ENCODE measurements around the gene MT1B. TPM values are rescaled to one million over a fixed set of nuclear protein-coding genes. Genes with fewer than 3 reads are reported as not detected.

MT1B gene
- total RNA-seq (2022; extraction: Qiagen RNA extraction): 0.53 to 0.73 TPM (median 0.66 TPM) in 3 of 5 replicates, not detected in the others

DNA sequence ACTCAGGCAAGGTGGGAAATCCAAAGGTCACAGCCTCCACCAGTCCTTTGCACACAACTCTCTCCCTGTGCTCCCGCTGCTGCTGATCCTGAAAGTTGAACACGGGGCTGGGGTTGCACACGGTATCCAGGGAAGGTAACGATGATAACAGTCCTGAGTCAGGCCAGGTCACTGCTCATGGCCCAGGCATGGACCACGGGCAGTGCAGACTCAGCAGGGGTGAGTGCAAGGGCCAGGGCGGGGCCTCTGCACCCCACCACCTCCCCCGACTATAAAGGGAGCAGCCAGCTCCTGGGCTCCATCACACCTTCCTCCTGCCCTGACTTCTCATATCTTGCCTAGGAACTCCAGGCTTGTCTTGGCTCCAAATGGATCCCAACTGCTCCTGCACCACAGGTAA is at the start of gene MT1B:
MT1B (plus strand) TSS at position 301 of the 400 bp plus-strand sequence; CDS start at position 369, 68 bp downstream.

GRCh38 chr16:56608043-56608875 is 43.4 kb upstream of the MT1B start, which contains the start of gene MT2A:
Gene MT2A (plus strand): TSS chr16:56608584. CDS start chr16:56608656, 72 bp downstream.

GRCh38 chr16:56625140-56625942 is 26.3 kb upstream of the MT1B start, which contains the start of gene MT1E:
Gene MT1E (plus strand): TSS chr16:56625781. CDS start chr16:56625852, 71 bp downstream.

DNA sequence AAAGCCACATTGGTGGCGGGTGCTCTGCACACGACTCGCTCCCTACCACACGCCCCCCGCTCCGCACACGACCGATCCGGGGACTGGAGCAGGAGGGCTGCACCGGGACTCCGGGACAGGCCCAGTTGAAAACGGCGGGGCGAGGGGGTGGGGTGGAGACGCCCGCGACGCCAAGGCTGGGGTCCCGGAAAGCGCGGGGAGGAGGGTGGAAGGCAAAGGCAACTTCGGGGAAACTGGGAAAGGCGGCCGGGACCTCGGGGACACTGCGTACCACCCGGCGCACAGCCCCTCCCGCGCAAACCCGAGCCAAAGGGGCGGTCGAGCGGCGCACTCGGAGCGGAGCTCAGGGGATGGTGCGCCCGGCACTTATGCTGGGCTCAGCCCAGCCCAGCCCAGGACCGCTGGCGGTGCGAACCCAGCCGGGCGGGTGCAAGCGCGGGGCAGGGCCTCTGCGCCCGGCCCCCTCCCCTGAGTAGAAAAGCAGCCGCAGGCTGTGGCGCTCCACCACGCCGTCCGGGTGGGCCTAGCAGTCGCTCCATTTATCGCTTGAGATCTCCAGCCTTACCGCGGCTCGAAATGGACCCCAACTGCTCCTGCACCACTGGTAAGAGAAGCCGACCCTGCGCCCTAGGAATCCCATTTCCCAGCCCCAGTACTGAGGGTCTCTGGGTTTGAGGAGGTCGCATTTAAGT is 19.4 kb upstream of the MT1B start, which contains the start of gene MT1M:
MT1M (plus strand) TSS at position 504 of the 692 bp plus-strand sequence; CDS start at position 577, 73 bp downstream.

GRCh38 chr16:56637814-56638750 is 13.6 kb upstream of the MT1B start, which contains the start of gene MT1A:
Gene MT1A (plus strand): TSS chr16:56638666. CDS start chr16:56638739, 73 bp downstream.

DNA sequence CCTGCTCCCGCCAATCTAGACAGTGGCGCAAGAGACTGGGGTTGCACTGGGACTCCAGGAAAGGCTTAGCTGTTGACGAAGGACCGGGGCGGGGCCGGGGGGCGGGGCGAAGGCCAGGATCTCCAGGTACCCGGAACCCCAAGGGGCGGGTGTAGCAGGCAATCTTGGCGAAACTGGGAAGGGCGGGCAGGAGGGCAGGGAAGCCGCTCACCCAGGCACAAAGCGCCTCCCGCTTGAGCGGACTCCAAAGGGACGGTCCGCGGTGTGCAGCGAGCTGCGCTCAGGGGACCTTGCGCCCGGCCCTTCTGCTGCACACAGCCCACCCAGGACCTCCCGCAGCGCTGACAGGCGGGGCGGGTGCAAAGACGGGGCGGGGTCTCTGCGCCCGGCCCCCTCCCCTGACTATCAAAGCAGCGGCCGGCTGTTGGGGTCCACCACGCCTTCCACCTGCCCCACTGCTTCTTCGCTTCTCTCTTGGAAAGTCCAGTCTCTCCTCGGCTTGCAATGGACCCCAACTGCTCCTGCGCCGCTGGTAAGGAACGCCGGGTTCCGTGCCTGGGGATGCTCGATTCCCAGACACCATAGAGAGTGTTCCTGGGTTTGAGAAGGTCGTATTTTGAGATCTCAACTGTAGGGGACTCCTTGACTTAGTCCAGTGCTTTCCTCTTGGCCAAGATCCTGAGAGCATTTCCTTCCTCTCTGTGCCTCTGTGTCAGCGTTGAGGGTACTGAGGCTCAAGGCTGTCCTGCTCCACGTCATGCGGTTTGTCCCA is 6.1 kb downstream of the MT1B start, which contains the start of gene MT1F:
MT1F (plus strand) TSS at position 405 of the 772 bp plus-strand sequence; CDS start at position 505, 100 bp downstream.

DNA sequence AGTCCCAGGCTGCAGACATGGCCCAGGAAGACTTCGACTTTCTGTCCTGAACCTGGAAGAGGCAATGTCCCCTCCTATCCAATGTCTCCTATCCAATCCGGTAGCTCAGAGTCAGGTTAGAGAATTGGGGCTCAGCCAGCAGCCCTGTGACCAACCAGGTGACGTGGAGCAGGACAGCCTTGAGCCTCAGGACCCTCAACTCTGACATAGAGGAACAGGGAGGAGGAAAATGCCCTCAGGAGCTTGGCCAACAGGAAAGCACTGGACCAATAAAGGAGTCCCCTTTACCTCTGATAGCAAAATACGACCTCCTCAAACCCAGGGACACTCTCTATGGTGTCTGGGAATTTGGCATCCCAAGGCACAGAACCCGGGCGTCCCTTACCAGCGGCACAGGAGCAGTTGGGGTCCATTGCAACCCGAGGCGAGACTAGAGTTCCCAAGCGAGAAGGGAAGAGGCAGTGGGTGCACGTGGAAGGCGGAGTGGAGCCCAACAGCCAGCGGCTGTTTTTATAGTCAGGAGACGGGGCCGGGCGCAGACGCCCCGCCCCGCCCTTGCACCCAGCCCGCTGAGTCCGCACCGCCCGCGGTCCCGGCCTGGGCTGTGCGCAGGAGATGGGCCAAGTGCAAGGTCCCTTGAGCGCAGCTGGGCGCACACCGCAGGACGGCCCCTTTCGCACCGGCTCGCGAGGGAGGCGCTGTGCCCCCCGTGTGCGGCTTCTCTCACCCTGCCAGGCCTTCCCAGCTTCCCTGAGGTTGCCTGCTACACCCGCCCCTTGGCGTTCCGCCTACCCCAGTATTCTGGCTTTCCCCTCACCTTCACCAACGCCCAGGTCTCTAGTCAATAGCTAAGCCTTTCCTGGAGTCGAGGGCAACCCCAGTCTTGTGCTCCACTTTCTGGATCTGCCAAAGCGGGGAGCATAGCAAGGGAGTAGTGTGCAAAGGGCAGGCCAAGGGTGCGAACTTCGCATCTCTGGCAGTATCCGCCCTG is 16.2 kb downstream of the MT1B start, which contains the start of gene MT1G:
MT1G (minus strand) TSS at position 485 of the 991 bp plus-strand sequence; CDS start at position 413, 72 bp downstream.

DNA sequence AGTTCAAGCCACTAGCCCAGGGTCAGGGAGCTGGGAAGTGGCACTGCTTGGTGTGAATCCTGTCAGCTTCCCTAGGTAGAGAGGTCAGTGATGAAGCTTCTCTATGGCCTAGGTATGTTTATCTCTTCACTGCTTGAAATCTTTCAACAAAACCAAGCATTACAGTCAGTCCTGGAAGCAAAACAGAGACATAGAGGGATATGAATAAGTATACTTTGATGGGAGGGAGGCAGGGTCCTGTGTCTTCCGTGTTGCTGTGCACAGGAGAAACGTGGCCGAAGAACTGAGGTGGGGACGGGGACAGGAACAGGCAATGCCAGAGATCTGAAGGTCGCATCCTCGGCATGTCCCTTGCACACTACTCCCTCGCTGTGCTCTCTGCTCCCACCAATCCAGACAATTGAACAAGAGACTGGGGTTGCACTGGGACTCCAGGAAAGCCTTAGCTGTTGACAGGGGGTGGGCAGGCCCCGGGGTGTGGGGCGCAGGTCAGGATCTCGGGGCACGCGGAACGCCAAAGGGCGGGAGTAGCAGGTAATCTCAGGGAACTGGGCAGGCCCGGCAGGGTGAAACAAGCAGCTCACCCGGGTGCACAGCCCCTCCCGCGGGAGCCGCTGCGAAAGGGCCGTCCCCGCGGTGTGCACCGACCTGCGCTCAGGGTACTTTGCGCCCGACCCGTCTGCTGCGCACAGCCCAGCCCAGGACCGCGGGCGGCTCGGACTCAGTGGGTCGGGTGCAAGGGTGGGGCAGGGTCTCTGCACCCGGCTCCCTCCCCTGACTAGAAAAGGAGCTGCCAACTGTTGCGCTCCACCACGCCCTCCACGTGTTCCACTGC is 17.5 kb downstream of the MT1B start, which contains the start of gene MT1H:
MT1H (plus strand) TSS at position 810 of the 835 bp plus-strand sequence. CDS start 71 bp downstream, outside the sequence.

GRCh38 chr16:56681939-56682702 is 30.4 kb downstream of the MT1B start, which contains the start of gene MT1X:
Gene MT1X (plus strand): TSS chr16:56682470. CDS start chr16:56682541, 71 bp downstream.

Other genes starting within 250 kb of the MT1B start
- 59.0 to 73.2 TPM (median 68.4 TPM) in 5 replicates for gene AMFR, start 226.3 kb upstream of the MT1B start, total RNA-seq (2022; extraction: Qiagen RNA extraction)
- gene NUDT21, start 200.6 kb upstream of the MT1B start, total RNA-seq (2022; extraction: Qiagen RNA extraction): 104 to 118 TPM (median 113 TPM) in 5 replicates
- gene OGFOD1, start 200.3 kb upstream of the MT1B start, total RNA-seq (2022; extraction: Qiagen RNA extraction): 70.9 to 127 TPM (median 82.1 TPM) in 5 replicates
- 19.6 to 30.5 TPM (median 22.5 TPM) in 5 replicates for gene BBS2, start 131.9 kb upstream of the MT1B start, total RNA-seq (2022; extraction: Qiagen RNA extraction)
- gene MT4, start 86.8 kb upstream of the MT1B start, total RNA-seq (2022; extraction: Qiagen RNA extraction): not detected in 5 replicates
- 0.58 to 0.88 TPM (median 0.67 TPM) in 5 replicates for gene MT3, start 62.4 kb upstream of the MT1B start, total RNA-seq (2022; extraction: Qiagen RNA extraction)
- 1,747 to 3,145 TPM (median 2,510 TPM) in 5 replicates for gene MT2A, start 43.3 kb upstream of the MT1B start, total RNA-seq (2022; extraction: Qiagen RNA extraction)
- gene MT1E, start 26.1 kb upstream of the MT1B start, total RNA-seq (2022; extraction: Qiagen RNA extraction): 0.13 to 0.17 TPM in 2 of 5 replicates, not detected in the others
- gene MT1M, start 19.2 kb upstream of the MT1B start, total RNA-seq (2022; extraction: Qiagen RNA extraction): 0.32 TPM in 1 of 5 replicates, not detected in the others
- gene MT1A, start 13.2 kb upstream of the MT1B start, total RNA-seq (2022; extraction: Qiagen RNA extraction): 22.0 to 34.8 TPM (median 26.9 TPM) in 5 replicates
- gene MT1F, start 6.1 kb downstream of the MT1B start, total RNA-seq (2022; extraction: Qiagen RNA extraction): 17.7 to 28.2 TPM (median 18.4 TPM) in 5 replicates
- not detected in 5 replicates for gene MT1G, start 16.2 kb downstream of the MT1B start, total RNA-seq (2022; extraction: Qiagen RNA extraction)
- not detected in 5 replicates for gene MT1H, start 17.9 kb downstream of the MT1B start, total RNA-seq (2022; extraction: Qiagen RNA extraction)
- 557 to 892 TPM (median 709 TPM) in 5 replicates for gene MT1X, start 30.6 kb downstream of the MT1B start, total RNA-seq (2022; extraction: Qiagen RNA extraction)
- gene NUP93, start 78.2 kb downstream of the MT1B start, total RNA-seq (2022; extraction: Qiagen RNA extraction): 93.5 to 107 TPM (median 99.5 TPM) in 5 replicates
- gene SLC12A3, start 213.3 kb downstream of the MT1B start, total RNA-seq (2022; extraction: Qiagen RNA extraction): 0.10 TPM in 1 of 5 replicates, not detected in the others

Data from A549 treated with Hydrocortisone at 1 μM for 4 hours (cell line).